DMS53 treated with DMSO at 0.1 percent for 48 hours (cell line): ENCODE results near the gene PMEPA1.

Experiments
- DNase-seq: peaks from one replicate; lab custom pipeline; 2025; ENCODE audit not compliant: unreplicated experiment; lab: John Stamatoyannopoulos, UW

Gene PMEPA1

DNA sequence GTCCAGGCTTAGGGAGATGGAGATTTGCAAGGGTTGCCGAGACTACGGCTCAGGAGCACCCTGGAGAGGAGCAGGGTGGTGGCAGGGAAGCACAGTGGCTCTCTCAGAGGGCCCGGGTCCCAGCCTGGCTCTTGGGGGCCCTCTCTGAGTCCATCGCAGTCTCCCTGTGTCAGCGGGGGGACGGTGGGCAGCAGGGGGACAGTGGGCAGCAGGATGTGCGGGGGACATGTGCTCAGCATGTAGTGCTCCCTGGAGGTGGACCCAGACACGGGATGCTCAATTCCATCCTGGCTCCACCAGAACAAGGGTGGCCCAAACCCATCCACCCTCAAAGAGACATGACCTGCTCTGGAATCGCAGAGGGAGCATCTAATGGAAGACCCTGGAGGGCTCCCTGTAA is 46.6 kb downstream of the PMEPA1 start:
- no peak for DNase-seq

DNA sequence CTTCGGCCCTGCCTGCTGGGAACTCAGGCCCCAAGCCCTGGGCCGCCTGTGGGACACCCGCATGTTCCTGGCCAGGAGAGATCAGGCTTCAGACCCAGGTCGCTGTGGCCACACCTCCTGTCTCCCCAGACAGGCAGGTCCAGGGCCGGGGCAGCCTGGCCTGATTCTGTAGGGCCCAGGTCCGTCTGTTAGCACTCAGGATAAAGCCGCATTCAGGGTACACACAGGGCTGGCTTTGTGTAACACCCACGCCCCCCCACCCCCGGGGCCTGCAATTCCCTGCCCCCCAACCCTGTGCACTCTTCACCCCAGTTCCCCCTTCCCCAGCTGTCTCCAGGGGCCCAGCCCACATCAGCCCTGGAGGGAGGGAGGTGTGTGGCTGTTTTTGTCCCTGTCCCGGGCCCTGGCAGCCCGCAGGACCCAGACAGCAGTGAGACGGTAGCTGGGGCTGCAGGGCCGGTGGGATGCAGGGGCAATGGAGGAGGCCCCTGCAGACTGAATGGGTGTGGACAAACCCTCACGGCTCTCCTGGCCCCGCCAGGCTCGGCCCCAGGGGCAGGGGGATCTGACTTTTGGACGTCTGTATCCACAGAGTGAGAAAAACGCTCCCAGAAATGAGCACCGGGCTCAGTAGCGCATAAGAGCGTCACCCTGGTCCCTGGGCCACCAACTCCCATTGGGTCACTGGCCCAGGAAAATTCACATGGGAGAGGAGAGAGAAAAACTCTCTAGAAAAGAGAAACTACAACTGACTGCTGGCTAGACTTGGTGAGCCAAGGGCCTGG is 47.2 kb downstream of the PMEPA1 start:
- no peak for DNase-seq

DNA sequence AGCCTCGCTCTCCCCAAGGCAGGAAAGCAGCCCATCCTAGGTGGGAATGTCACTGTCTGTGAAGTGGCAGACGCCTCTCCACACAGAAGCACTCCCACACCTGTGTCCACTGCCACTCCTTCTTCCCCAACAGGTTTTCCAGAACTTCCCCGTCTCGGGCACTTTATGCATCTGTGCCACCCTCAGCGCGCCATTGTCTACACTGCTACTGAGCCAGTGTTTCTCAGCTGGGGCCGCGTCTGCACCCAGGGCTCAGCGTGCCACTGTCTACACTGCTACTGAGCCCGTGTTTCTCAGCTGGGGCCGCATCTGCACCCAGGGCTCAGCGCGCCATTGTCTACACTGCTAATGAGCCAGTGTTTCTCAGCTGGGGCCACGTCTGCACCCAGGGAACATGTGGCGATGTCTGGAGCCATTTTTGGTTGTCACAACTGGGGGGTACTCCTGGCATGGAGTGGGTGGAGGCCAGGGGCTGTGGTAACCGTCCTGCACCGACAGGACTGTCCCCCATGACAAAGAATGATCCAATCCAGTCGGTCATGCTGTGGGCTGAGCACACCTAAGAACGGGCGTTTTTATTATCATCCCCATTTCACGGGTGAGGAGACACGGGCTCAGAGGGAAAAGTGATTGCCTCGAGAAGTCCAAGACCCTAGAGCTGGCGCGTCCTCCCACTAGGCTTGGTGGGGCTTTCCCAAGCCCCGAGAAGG is 47.9 kb downstream of the PMEPA1 start:
- no peak for DNase-seq

DNA sequence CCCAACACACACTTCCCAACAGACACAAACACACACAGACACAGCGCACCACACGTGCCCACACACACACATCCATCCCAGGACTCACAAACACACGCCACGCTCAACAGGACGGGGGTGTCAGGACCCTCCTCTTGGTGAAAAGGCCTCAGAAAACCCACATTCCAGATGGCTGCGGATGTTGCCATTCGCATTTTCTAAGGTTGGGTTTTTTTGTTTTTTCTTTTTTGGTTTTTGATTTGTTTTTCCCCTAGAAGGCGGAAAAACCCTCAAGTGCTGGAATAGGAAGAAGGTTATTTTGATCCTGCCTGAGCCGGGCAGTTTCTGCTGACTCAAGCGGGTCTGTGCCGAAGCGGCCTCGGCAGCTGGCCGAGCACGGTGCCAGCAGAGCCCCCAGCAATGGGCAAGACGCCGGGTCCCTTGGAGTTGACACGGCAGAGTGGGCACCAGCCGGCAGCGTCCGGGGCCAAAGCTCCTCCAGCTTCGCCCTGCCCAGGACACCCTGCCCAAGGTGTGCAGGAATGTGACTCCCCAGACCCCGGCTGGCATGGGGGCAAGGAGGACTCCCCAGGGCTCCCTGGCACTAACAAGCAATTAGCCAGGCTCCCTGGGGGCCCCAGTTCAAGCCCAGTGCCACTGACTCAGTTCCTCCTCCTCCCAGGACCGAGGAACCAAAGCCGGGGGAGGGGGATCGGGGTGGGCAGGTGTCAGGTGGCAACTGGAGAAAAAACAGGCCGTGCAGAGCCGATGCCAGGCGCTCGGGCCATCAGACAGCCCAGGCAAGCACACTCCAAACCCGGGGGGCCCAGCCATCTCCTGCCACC is 48.7 kb downstream of the PMEPA1 start:
- DNase-seq, result no peak

DNA sequence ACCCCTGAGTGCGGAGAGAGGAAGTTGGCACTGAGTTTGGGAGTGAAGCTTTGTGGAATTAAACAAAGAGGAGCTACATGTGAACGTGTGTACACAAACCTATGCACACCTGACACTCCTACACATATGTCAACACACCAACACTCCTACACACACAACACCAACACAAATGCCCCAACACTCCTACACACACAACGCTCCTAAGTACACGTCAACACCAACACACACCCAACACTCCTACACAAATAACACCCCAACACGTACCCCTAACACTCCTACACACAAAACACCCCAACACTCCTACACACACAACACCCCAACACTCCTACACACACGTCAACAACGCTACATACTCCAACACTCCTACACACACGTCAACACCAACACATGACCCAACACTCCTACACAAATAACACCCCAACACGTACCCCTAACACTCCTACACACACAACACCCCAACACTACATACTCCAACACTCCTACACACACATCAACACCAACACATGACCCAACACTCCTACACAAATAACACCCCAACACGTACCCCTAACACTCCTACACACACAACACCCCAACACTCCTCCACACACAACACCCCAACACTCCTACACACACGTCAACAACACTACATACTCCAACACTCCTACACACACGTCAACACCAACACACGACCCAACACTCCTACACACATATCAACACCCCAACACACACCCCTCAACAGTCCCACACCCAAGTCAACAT is 49.5 kb downstream of the PMEPA1 start:
- no peak for DNase-seq

DNA sequence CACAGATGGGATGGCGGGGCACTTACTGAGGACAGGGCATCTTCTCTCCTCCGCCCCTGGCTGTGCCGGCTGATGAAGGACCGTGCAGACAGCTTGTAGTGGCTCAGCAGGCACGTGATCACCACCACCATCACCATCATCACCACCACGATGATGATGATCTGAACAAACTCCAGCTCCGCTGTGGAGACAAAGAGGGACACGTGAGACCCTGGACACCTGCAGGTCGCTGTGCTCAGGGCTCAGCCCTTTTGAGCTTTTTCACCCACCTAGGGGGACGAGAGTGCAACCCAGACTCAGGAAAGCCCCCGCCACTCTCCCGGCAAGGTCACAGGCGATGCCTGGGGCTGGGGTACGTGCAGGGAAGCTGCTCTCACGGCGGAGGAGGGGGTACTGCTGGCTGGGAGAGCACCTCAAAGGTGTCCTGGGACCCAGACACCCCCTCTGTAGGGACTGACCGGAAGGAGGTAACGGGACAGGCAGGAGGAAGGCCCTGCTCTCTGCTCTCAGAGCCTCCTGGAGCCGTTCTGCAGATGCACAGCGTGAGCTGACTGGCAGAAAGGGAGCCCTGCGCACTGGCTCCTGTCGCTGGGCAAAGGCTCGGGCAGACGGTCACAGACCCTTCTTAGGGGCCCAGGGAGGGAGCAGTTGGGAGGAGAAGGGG is 50.2 kb downstream of the PMEPA1 start:
- DNase-seq, result no peak

DNA sequence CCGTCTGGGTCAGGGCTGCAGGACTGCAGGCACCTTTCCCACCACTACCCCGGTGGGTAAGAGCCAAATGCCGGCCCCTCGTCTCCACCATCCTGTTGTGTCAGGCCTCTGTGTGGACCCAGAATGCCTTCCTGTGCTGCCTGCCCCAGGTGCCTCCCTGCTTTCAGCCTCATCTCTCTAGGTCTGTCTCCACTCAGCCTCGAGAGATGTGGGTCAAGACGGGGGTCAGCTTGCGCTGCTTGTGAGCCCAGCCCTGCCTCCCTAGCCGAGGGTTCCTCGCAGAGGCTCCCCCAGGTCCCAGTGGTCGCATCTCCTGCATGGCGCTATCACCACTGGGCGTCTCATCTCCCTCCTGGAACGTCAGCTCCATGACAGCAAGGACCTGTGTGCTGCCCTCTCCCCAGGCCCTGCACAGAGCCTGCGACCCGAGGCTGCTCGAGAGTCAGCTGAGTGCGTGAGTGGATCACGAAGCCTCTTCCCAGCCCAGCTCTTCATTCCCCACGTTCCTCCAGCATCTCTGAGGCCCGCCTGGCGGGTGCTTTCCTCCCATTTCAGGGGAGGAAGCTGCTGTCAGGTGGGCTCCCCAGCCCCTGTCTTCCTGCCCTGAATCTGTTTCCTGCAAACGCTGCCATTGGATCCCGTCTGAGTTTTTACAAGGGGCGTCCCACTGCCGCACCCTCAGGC is 50.8 kb downstream of the PMEPA1 start:
- no peak for DNase-seq

DNA sequence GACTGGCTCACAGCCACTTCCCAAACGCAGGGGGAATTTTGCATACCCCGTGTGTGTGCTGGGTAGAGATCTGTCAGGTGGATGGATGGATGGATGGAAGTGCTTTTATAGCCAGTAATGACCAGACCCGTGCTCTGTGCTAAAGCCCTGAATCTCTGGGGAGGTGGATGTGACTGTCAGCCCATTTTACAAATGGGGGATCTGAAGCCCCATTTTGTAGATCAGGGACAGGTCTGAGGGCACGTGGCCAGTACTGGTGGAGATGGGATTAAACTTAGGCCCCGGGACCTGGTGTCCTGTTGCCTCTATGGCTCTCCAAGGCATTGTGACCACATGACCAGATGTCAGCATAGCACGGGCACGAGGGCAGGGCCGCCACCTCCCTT is 51.4 kb downstream of the PMEPA1 start:
- no peak for DNase-seq

DNA sequence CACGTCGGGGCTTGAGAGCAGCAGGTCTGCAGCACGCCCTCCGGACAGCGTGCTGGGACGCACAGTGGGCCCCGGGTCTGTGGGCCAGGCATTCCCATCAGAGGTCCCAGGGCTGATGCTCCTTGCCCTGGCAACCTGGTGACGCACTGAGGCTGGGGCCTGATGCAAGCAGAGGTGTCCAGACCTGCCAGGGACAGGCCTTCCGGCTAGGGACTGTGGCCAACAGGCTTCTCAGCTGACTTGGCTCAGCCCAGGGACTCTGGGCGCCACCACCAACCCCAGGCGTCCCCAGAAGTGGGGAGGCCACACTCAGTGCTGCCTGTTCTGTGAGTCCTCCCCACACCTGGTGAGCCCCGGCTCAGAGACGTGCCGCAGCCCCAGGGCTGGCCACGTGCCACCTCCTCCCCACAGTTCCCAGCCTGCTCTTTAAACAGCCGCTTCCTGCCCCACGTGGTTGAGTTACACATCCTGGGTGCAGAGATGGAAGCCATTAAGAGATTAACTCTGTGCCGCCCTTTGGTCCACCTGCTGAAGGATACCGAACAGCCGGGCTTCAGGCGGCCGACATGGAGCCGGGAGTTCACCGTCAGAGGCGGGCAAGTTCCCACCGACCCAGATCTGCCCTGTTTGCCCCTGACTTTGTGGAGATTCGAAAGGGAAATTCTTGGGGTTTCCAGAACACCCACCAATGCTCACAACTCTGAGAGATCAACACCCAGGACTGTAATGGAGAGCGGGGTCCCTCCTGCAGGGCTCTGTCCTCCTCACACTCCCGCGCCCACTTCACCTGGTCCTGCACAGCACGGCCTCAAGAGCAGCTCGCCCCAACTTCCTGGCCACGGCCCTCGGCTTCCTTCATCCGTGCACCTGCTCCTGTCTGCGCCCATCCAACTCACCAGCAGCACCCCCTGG is 52.0 kb downstream of the PMEPA1 start:
- no peak for DNase-seq

DNA sequence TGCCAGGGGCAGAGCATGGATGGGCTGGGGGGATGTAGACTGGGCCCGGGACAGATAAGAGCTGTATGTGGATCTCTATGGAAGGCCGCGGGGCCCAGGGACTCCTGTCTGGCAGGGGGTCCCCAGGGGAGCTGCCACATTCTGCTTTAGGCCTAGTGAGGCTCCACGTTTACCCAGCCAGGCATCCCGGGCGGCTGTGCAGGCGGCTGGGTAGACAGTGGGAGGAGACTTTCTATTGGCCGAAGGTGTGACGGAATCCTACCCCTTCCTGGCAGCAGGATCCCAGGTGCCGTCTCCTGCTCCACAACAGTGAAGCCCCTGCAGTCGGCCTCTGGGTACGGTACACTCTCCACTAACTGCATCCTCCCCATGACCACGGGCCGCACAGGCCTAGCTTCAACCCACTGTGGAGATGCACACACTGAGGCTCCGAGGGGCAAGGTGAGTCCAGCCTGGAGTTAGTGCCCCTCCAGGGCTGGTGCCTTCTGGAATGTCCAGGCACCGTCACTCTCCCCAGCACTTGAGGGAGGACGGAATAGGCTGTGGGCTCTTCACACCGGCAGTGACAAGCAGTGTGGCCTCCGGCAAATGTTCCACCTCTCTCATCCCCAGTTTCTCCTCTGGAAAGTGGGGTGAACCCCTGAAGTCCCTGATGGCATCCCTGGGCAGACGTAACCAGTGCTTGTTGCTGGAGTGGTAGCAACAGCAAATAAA is 52.8 kb downstream of the PMEPA1 start:
- DNase-seq, result no peak

DNA sequence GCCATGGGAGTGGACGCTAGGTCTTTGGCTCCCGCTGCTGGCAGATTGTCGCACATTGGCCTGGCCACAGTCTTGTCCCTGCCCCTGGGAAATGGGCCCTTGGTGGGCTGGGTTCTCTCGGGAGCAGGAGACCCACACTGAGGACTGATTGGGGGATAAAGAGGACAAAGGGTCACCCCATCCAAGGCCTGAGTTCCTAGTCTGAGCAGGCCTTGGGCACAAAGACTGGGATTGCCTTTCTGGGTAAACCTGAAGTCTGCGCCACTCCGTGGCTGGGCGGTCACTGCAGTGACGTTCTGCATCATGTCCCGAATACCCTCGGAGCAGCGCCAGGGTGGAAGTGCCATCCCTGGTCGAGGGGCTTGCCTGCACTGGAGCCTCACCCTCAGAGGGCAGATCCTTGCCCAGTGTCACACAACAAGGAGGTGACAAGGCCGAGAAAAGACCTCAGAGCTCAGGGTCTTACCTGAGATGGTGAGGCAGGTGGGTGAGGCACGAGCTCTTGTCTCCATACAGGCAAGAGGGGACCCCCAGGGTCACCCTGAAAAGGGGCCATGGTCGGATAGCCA is 53.5 kb downstream of the PMEPA1 start:
- no peak for DNase-seq

DNA sequence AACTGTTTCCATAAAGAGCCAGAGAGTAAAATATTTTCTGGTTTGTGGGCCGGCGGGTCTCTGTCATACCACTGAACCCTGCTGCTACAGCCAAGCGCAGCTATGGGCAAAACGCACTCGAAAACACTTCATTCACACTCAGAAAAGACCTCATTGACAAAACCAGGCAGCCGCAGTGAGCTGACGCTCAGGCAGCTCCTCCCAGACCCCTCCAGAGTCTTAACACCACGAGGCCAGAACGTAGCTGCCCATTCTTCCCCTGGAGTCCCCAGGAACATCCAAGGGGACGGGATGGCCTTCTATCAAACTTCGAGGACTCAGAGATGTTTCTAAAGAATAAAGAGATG is 54.0 kb downstream of the PMEPA1 start:
- no peak for DNase-seq

DNA sequence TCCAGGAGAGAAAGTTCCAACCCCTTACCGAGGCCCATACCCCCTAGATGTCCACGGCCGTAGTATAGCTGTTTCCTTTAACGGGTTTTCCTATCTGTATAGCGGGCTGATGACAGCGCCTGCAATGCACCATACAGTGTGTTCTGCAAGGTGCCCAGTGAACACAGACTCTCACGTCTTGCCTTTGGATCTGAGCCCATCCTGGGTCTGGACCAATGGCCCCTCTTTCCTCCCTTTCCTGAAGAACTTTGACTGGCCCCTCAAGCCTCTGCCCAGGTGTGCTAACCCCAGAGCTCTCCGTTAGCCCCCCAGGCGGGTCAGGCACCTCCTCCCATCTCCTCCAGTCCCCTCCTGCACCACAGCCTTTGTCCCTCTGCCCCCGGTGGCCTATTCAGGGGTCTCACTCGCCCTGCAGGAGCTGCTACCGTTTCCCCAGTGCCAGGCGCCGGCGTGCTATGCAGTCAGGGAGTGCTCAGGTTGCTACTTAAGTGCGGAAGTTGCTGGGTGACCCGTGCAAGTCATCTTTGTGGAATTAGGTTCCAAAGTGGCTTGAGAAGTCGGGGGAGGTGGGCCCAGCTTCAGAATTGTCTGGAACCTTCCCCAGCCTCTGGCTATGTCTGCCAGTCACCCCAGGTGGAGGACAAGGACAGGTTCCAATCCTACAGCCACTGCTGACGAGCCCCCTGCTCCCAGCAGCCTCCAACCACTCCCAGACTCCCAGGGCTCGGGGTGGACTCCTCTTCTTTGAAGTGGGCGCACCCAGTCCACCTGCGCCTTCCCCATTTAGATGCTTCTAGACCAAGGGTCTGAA is 54.6 kb downstream of the PMEPA1 start:
- DNase-seq, result no peak

DNA sequence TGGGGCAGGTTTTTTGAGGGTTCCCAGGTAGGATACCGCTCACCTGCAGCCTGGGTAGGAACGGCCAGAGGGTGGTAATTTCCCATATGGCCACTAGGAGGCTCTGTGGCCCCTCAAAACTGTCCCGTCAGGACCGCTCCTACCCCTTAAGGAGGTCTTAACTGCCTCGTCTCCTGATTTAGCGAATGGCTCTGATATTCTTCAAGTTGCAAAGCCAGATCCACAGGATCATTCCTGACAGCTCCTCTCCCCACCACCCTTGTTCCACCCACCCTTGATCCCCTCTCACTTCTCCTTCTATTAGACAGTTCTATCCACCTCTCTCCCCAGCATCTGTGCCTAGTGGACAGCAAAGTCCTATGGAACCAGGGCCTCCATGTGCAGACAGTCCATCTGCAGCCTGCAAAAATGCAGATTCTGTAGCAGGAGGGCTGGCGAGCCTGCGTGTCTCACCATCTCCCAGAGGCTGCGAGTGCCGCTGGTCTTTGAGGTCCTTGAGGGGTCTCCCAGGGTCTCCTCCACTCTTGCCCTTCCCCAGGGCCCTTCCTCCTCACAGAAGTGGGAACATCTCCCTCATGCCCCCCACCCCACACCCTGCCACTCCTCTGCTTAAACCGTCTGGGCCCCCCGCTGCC is 55.3 kb downstream of the PMEPA1 start:
- DNase-seq, result no peak

DNA sequence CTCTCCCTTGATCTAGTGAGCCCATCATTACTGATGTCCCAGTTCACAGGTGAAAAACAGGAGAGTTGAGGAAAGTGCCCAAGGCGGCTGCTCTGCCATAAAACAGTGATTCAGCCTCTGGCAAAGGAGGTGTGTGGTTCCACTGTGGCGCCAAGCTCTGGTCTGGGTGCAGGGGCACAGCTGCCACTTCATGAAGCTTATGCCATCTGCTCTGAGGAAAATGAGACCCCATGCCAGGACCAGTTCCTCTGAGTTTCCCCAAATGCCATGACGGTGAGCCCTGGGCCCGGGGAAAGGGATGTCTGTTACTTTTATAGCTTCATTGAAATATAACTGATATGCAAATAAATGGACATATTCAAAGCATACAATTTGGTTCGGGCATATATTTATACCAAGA is 55.9 kb downstream of the PMEPA1 start:
- DNase-seq, result no peak

DNA sequence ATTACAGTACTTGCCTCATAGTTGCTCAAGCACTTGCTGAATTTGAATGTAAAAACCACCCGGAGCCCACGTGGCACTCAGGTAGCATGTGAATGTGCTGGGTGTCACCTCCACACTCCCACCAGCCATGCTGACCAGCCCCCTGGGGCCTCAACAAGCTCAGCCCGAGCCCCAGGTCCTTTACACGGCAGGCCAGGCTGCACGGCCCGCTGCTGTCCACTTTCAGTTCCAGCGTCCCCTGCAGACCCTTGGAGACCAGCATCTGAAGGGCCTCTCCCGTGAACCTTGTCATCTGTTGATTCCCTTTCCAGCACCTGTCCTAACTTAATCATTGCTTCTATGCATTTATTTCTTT is 56.3 kb downstream of the PMEPA1 start:
- no peak for DNase-seq
